ENCODE measurements around the gene NR2E1. TPM values are rescaled to one million over a fixed set of nuclear protein-coding genes. Genes with fewer than 3 reads are reported as not detected.

The NR2E1 gene
- total RNA-seq, 1 donor from 2014 or later = not detected

DNA sequence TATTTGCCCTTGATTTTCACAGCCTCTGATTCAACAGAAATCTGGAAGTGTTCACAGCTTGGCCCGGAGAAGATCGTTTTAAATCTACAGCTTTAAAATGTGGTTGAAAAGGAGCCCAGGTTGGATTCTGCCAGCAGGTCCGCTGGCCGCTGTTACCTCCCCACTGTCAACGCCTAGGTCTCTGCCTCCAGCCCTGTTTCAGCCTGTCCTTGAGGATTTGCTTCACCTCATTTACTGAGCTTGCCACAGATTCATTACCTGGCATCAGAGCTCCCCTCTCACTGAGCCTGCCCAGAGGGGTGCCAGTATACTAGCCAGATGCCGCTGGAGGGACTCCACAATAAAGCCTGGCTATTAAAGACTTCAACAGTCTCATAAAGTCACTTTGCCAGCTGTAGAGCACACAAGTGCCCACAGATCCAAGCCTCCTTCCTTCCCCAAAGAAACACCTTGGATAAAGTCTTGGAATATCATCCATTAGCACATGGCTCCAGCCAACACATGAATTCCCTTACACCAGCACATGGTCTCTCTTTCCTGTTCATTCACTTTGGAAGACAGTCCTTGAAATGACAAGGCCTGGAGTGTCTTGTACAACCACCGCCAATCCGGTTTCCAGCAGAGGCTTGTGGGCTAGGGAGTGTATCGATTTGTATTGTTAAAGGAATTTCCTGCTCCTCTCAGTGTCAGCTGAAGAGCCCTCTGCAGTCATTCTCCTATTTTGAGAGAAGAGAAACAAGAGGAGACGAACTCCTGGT, 9.5 kb upstream of the NR2E1 start:
- no peak for DNase-seq

DNA sequence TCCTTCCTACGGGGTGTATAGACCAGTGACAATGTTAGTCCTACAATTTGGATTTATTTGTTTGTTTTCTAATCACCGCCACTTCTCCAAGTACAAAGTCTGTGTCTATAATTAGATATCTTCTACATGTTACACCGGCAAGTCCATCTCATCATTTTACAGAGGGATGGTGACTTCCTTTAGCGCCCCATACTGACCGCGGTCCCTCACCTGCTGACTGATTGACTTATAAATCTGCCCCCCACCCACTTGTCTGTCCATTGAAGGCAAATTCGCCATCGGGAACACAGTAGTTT, 8.9 kb upstream of the NR2E1 start:
- no peak for DNase-seq

DNA sequence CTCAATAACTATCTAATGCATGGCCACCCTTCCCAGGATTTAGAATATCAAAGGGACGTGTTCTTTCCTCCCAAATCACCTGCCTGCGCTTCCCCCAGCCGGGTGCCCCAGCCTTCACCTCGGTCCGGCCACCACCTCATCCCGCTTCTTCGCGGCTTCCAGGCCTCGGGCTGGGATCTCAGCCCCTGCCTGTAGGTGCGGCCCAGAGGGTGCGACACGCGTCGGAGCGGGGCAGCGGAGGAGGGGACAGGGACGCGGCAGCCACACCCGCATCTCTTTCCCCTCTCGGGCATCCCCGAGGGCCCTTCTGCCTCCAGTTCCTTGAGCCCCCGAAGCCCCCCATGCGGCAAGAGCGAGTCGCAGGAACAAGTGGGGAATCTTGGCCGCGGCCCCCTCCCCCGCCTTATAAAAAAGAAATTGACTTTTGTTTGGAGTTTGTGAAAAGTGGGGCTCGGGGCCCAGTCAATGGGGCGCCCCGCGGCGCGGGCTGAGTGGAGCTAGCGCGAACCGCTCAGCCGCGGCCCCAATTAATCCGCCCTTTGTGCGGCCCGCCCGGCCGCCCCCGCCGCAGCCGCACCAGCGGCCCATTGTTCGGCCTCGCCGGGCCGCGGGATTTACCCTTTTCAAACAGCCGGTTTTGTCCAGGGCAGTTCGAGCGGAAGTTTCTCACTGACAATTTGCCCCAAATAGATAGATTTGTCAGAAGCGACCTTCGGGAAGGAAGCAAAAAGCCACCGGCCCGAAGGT, 8.4 kb upstream of the NR2E1 start:
- DNase-seq = no peak

DNA sequence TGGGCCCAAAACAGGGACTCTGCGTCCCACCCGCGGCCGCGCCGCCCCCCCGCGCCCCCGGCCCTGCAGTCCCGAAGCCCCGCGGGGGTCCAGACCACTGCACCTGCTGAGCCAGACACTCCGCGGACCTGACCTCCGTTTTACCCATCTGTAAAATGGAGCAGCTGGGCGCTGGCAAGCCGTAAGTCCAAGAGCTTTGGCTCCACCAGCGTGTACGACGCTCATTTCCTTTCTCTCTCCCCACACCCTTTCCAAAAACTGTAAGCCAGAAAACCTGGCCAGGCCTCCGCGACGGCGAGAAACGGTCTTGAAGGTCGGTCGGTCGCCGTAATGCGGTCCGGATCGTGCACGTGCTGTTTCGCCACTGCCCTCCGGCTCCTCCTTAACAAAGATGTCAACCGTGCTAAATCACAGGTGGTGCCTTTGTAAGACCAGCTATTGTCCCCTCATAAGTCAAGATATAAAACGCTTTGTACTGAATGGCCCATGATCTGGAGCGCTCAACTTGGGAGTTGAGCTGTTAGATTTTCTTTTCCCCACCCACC, 7.8 kb upstream of the NR2E1 start:
- no peak for DNase-seq

DNA sequence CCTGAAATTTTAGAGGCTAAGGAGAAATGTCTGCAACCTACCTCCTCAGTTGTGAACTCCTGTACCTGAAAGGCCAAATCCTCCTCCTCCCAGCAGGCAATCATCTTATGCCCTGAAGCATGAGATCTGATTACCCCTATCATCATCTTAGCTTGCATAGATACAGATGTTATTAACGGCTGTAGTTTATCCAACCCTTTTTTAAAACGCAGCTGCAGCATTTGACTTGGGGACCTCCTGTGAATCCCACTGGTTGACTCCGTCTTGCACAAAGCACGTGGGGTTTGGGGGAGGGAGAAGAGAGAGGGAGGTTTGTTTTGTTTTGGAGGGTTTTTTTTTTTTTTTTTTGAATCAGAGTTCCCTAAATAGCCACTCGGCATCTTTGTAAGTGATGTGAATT, 5.8 kb upstream of the NR2E1 start:
- no peak for DNase-seq

DNA sequence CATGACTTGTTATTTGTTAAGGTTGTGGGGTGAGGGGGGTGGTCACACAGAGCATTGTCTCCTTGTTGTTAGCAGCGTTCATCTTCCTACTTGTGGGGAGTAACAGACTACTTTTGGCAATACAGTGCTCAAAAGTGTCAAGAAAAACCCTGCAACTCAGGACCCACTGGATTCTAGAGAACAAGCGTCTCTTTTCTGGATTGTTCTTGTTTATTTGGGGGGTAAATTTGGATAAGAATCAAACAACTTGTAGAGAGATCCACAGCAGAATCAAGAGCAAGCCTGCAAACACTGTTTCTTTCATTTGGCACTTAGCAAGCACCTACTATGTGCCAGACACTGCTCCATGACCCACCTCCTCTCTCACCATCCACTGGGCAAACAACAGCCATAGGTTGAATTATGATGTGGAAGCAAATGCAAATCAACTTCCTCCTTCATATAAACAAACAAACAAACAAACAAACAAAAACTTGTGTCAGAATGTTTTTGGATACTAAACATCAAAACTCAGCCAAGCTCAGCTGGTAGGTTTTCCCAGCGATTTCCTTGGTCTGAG, 4.0 kb upstream of the NR2E1 start:
- DNase-seq = no peak

DNA sequence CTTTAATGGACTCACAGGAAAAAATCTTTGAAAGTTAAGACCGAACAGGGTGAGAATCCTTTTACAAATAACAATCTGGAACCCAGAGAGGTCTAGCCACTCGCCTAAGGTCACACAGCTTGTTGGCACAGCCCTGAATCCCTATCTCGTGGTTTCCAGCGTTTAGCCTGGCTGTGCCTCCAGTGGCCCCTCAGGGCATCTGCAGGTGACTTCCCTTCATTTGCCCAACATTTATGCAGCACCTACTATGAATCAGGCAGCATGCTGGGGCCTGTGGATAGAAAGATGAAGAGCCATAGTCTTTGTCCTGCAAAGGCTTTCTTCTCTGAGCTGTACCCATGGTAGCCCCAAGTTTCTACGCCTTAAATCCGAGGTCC, 2.6 kb upstream of the NR2E1 start:
- no peak for DNase-seq

DNA sequence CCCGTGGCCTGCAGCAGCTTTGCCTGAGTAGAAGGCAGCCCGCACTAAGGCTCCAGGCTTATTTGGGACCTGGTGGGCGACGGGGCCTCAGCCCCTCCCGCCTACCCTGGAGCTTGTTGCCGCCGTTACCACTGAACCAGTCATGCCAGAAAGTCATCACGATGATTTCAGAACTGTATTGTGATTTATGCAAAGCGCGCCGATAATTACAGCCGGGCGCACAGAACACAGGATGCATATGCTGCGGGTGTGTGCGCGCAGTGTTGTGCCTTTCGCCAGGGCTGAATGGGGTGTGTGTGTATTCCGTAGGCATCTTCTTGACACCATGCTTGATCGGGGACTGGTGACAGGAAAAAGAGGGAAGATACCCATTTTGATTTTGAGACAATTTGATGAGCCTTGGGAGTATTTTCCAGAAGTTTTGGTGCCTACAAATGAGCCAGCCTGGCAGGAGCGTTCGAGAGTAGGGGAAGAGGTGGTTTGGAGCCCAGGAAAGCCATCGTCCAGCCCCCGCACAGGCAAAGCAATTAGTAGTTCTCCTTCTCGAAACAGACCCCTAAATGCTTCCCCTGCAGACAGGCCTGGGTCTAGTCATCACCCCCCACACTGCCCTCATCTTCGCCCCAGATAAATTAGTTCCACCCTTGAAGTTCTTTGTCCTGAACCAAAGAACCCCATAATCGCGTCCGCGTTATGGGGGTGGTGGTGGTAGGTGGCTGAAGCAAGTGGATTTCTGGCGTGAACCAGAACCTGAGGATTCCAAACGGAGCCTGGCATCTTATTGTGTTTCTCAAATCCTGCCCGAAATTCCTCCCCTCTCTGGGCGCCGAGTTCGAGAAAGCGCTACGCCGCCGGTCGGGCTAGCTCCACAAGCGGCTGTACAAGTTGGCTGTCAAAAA, 1.9 kb upstream of the NR2E1 start:
- DNase-seq = no peak

DNA sequence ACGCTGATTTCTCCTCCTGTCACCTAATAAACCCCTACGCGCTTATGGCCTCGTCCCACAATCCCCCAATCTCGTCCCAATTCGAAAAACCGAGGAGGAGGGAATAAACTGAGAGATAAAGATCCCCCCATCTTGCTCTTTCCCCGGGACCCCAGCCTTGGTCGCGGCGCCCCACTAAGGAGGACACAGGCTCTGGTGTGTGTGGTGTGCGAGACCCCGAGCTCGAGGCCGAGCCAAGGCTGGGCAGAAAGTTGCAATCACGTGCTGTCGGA, 1.3 kb upstream of the NR2E1 start:
- DNase-seq = no peak

DNA sequence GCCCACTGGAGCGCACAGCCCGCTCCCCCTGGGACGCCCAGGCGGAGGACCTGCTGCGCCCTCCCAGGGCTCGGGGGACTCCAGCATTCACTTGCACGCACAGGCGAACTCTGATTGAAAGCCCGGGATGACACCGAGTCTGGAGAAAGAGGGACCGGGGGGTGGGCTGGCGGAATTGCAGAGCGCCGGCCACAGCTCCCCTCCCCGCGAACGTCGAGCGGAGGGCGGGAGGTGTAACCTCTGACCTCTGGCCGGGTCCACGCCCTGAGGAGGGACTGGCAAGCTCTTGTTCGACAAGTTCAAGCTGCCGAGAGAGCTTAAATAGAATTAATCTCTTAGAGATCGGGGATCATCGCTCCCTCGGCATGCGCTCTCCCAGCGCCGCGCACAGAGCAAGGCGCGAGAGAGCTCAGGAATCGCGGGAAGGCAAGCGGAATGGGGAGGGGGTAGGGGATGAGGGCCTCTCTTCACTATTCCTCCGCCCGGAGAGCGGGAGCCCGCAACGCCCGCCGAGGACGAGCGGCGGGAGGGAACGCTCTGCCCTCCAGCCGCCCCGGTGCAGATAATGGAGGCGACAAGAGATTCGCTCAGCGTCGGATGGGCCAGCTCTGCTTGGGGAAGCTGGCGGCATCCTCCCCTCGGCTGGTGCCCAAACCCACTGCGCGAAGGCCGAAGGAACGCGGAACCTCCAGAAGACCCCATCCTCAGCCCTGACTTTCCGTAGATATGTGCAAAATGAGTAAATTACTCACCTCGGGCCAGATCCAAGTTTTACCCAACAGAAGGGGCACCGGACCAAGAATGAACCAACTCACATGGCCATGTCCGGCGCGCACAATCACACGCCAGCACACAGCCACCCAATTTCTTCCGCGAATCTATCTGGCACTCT, 761 bp upstream of the NR2E1 start:
- DNase-seq = no peak

DNA sequence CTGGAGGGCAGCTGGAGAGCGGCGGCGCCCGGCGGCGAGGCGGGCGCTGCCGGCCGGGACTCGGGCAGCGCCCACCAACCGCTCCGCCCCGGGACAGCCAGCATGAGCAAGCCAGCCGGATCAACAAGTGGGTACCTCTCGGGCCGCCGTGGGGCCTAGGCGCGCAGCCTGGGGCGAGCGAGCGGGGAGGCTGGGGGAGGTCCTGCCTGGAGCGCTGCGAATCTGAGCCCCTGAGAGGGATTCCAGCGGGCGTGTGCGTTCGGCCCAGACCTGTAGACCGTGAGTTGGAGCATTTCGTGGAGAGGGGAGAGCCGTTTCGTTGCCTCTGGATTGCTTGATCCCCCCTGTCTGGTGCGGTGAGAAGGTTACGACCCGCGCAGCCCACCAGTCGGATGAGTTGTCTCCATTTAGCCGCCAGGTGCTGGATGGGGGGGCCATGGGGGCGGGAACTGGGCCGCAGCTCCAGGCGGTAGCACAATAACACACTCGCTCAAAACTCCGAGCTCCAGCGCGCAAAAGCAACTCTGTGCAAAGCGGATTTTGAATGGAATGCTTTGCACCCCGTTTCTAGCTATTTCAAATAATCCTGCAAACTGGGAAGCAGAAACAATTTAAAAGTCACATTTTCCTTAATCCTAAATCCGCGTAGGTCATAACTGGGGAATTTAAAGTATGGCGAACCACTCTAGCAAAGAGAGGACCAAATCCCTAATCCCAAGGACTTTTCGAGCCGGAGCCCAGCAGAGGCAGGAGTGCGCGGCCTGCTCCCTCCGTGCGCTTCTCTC, 1.0 kb downstream of the NR2E1 start:
- DNase-seq = no peak

DNA sequence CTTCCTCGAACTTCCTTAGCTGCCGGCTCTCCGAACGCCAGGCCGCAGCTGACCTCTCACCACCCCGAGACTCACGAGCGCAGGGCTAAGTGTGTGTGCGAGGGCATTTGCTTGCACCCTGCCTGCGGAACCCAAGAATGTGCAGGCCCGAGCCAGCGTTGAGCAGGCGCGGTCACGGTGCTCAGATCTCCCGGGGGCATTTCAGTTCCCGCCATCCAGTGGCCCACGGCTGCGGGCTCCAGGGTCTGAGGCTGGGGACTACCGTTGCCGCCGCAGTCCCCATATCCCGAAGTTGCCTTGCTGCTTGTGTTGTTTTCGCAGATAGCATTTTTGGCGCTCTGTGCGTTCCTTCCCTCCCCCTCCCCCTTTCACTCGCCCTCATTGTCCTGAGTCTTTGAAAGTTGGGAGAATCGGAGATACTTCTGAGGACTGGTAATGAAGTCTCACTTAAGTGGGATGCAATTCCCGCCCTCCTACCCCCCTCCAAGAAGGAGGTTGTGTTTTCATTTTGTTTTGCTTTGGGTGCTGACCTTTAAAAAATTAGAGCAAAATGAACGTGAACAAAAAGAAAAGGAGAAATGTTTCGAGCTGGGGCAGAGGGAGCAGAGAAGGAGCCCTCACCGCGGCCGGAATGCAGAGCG, 1.7 kb downstream of the NR2E1 start:
- no peak for DNase-seq

DNA sequence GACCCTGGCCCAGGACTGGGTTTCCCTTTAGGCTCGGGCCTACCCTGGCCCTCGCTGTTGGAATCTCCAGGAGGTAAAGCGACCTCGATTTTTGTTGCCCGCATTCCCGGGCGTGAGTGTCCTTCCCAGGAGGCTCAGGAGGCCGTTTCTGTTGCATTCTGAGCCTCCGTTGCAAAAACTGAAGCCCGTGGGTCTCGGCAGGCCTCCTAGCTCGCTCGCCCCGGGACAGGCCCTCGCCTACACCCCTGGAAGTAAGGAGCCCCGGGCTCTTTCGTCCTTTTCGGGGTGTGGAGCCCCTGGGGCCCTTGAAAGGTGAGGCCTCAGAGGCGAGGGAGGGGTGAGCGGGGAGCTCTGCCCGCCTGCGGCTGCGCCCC, 2.3 kb downstream of the NR2E1 start:
- DNase-seq = no peak

DNA sequence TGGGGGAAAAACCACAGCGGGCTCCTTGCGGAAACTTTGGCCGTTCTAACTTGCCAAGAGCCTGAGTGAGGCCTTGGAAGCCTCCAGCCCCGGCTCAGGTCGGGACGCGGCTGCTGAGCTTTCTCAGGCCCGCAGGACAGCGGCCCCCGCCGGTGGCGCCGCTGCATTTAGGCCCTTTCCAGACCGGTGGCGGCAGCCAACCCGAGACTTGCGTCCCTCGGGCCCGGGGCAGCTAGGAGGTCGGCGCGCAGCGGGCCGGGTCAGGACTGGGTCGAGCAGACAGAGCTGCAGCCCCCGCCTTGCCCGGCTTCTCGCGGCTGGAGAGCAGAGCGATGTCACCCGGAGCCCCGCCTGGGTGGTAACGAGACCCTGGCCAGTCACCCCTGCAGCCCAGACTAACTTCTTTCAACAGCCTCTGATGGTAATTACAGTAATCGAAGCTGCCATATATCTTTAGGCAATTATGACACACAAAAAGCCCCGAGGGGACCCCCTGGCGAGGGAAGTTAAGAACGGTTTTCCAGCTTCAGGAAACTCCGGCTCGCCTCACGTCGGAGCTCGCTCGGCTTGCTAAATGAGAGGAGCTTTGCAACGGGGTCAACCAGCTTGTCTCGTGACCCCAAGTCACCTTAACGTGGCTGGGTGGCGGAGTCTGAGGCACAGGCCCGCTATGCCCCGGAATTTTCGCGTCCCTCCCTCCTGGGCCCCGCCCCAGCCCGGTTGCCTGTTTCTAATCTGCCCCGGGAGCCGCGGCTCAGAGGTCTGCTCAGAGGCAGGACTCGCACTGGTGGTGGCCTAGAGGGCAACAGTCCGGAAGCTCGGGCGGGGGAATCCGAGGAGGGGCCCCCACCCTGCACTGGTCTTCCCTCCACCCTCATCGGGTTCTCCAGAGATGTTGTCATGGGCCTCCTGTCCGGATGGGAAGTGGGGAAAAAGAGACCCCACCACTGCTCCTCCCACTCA, 3.0 kb downstream of the NR2E1 start:
- DNase-seq = peak; percentile 52

DNA sequence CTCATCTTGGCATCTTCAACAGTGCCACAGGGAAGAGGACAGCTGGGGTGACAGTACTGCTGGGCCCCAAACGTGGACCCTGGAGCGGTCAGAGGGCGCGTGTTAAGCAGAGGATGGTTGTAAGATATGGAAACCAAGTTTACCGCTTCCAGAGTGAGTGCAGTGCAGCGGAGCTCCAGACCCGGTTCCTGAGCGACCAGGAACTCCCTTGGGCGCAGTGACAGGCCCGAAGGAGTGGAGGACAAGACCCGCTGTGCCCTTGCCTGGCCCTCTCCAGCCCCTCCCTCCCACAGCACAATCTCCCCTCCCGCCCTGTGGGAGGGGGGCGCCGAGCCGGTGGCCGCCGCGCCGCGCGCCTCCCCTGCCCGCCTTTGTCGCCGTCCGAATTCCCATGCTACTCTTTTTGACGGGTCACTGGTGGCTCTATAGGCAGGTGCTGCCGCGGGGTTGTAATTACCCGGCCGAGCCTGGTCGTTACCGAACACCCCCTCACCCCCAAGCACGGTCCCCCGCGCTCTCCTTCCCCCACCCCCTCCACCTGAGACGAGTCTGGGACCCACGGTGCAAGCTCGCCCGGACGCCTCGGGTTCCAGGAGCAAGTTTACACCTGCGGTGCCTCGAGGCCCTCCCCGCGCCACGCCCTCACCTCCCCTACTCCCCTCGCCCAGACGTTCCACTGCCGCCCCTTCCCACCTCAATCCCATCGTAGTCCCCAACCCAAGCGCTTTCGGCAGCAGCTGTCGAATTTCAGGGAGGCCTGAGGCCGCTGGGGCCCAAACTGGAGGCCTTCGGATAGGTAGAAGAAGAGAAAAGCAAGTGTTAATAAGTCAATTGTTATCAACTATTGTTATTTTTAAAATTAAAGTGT, 3.9 kb downstream of the NR2E1 start:
- no peak for DNase-seq

DNA sequence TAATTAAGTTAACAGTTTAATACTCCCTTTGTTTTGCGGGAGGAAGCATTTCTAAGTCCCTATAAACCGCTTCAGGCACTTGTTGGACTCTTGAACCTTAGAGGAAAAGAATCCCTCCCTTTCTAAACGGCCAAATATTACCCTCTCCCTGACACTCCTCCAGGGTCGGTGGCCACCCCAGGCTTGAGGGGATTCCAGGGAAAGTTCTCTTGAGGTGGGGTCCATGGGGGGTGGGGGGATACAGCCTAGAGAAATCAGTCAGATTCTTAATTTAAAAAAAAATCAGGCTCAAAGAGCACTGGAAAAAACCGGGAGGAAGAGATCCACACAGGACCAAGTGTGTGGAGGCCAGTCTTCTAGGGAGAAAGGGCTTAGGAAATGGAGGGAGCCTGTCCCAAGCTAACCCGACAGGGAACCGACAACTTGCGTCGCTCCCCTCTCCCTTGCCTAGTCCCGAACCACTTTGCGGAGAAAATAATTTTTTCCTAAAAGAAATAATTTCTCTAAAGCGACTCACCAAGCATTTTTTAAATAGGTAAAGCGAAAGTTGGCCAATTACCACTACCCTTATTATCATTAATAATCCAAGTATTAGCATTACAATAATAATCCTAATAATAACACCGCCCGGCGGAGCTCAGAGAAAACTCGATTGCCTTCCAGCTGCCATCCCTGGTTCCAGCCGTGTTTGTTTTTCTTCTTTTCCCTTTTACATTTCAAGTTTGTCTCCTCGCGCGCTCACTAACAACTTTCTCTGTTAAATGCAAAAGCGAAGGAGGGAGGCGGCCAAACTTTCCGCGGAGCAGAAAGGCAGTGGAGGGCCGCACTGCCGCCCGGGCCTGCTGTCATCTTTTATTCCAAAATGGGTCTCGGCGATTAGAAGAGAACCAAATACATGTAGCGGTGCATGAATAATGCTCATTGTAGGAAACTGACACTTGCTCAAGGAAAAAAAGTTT, 4.8 kb downstream of the NR2E1 start:
- DNase-seq = no peak

DNA sequence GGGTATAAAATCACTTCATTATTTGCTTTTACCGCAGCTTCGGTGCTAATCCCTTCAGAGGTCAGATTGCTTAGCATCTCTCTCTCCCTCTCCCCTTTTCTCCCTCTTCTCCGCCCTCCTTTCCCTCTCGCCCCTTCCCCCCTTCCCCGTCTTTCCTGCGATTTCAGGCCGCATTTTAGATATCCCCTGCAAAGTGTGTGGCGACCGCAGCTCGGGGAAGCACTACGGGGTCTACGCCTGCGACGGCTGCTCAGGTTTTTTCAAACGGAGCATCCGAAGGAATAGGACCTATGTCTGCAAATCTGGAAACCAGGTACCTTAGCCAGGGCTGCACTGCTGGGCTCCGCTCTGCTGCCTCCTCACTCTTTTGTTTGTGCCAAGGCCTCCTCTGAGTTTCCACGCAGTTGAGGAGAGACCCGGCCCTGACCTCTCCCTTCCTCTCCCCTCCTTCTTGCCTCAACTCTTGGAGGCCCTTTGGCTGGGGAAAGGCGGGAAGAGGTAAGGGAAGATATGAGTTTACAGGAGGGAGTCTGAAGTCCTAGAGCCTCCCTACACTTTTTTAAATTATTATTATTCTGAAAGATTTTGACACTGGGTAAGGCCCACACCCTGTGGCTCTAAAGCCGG, 5.6 kb downstream of the NR2E1 start:
- no peak for DNase-seq
